Esophagus (tissue), 2 donors: Measurements from ENCODE around the gene ITSN2. TPM values are rescaled to one million over a fixed set of nuclear protein-coding genes. Genes with fewer than 3 reads are reported as not detected.
A peak's percentile ranks its signal among the peaks of the same experiment; 100 is the strongest.
"Not testable (repeated sequence)": the region's sequence is repeated elsewhere in the genome, so short reads cannot be mapped to it uniquely, and the experiment has no call there.

ENCODE experiments used
- H3K27ac ChIP-seq, 2 donors: one replicate each; pipeline ENCODE4 v1.5.1; 2013; ENCODE audit warnings: low read depth in 2 of 2, mild to moderate bottlenecking in 2 of 2, inconsistent platforms in 1 of 2, low read length in 1 of 2, moderate library complexity in 1 of 2
- H3K27me3 ChIP-seq, 2 donors: one replicate each; pipeline ENCODE4 v1.6.1; 2013; ENCODE audit warnings: low read length in 2 of 2, control low read depth in 1 of 2, mild to moderate bottlenecking in 1 of 2; ENCODE audit not compliant: insufficient read depth in 2 of 2, control insufficient read depth in 1 of 2
- H3K36me3 ChIP-seq, 2 donors: one replicate each; pipeline ENCODE4 v1.6.1; 2013; ENCODE audit warnings: low read length in 1 of 2; ENCODE audit not compliant: control insufficient read depth in 2 of 2, insufficient read depth in 2 of 2
- H3K4me1 ChIP-seq, 2 donors: one replicate each; pipeline ENCODE4 v1.6.1; 2013; ENCODE audit warnings: low read length in 1 of 2; ENCODE audit not compliant: control insufficient read depth in 2 of 2, insufficient read depth in 2 of 2
- H3K4me3 ChIP-seq, 2 donors: one replicate each; pipeline ENCODE4 v1.5.1; 2013; ENCODE audit warnings: low read length in 2 of 2, mild to moderate bottlenecking in 2 of 2, low read depth in 1 of 2, moderate library complexity in 1 of 2
- H3K9me3 ChIP-seq, 2 donors: one replicate each; pipeline ENCODE4 v1.6.1; 2013; ENCODE audit warnings: mild to moderate bottlenecking in 2 of 2, low read depth in 1 of 2, low read length in 1 of 2, moderate library complexity in 1 of 2; ENCODE audit not compliant: control insufficient read depth in 2 of 2, insufficient read depth in 1 of 2
- WGBS, 2 donors: extraction: QIAGEN DNeasy Blood & Tissue Kit; methylation state at CpG; one replicate each; pipeline ENCODE4 v1.1.7; 2013; 5-methylcytosine and 5-hydroxymethylcytosine counted together
- polyA plus RNA-seq, 2 donors: library from polyadenylated mRNA; stranded (reverse); fragments of 200-250 nt; gene quantifications; one replicate each; pipeline ENCODE4 v1.2.3, GENCODE V29; 2013
- donor health status: healthy with polysubstance abuse.
- donor health status: Bipolar disorder and iron deficiency.

ITSN2 gene
- polyA plus RNA-seq, result 10 to 100 TPM; 33.2 to 61.0 TPM

DNA sequence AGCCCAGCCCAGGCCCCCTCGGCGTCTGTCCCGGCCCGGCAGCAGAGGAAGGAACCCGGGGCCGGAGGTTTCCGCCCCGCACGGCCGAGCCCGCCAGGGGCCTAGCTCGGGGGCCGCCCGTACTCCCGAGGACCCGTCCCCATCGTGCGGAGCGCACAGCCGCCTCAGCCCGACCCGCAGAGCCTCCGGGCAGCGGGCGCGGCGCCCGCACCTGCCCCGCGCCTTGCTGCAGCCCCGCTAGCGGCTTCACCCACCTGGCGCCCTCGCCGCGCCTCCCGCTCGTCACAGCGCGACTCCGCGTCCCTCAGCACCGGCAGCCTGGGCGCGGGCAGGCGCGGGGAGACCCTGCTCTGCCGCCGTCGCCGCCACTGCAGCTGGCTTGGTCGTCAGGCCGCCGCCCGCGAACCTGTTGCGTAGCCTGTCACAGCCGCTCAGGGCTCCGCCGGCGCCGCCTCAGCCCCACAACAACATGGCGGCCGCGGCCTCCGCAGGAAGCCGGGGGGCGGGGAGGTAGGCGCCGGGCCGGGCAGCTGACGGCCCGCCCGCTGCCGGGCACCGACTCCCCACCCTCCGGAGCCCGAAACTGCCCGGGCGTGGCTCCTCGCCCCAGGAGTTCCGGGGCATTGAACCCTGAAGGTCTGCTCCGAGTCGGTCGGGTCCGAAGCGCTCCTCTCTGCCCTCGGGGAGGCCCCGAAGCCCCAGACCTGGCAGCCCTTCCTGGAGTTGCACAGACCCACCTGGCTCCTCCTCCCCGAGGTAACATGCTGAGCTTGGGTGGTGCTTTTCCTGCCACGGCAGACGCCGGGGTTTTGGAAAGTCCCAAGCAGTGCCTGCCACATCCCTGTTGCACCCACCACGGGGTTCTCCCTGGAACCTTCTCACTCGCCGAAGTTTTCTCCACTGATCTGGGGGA is at the start of gene ITSN2:
TSS of gene ITSN2 (minus strand) at position 487 of the 913 bp plus-strand sequence. CDS start 32,454 bp downstream, outside the sequence.
- Histone ChIP-seq H3K27me3 (no peaks in the 10 kb centered on the region), H3K27ac (peak within 1 kb of the TSS; percentile 98 to 99), H3K9me3 (no peaks in the 10 kb centered on the region), H3K36me3 (no peaks in the 10 kb centered on the region), H3K4me1 (peaks cover 0 to 10% of the 10 kb centered on the region in 2 donors), H3K4me3 (peak within 1 kb of the TSS; percentile 99 to 100)
- WGBS, 2 donors, result 1% methylated on average over 81 to 96 of the region's 96 CpGs

DNA sequence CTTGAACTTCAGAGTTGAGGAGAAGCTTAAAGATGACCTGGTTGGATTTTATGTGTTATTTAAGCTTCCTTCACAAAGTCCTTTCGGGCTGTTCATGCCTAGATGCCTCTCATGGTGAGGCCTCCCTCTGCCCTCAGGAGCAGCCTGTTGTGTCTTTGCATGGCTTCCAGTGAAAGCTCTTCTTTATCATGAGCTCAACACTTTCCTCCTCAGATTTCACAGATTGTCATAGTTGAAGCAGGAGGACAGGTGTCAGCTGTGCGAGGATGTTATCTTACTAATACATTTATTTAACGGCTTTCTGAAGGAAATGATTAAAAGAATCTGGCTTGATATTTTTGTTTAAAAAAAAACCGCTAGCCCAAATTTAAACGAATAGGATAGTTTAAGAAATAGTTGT is 48.8 kb upstream of the ITSN2 start:
- H3K27ac ChIP-seq, result no peak overlapping the region
- no peaks in the 10 kb centered on the region for H3K27me3 ChIP-seq
- WGBS, 2 donors, result 65 to 69% methylated on average over 5 of the region's 5 CpGs
- H3K4me3 ChIP-seq, result no peak overlapping the region
- H3K4me1 ChIP-seq, result no peaks in the 10 kb centered on the region
- no peaks in the 10 kb centered on the region for H3K9me3 ChIP-seq
- no peaks in the 10 kb centered on the region for H3K36me3 ChIP-seq

GRCh38 chr2:24408704-24409103 is 48.4 kb upstream of the ITSN2 start:
- not testable (repeated sequence) for H3K27me3 ChIP-seq, H3K36me3 ChIP-seq, H3K4me3 ChIP-seq, H3K9me3 ChIP-seq, H3K27ac ChIP-seq, H3K4me1 ChIP-seq
- 53 to 56% methylated on average over 8 of the region's 8 CpGs for WGBS, 2 donors

DNA sequence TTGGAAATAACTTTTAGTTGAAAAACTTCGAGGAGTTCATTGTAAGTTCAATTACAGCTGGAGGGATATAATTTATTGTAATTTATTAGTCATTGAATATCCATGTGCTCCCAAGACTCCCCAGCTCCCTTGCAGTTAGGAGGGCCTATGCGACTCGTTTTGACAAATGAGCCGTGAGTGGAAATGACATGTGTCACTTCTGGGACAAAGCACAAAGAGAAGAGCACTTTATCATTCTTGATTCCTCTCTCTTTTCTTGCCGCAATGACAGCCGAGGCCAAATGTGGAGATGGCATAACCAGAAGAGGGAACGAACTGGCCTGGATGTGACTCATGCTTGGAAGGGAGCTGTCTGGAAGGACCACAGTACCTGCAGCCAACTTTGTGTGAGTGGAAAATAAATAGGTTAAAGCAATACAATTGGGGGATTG is 44.2 kb upstream of the ITSN2 start:
- H3K36me3 ChIP-seq, result no peaks in the 10 kb centered on the region
- WGBS, 2 donors, result 52 to 70% methylated on average over 7 of the region's 7 CpGs
- H3K27me3 ChIP-seq, result peaks cover 0 to 4% of the 10 kb centered on the region in 2 donors
- H3K4me1 ChIP-seq, result no peaks in the 10 kb centered on the region
- no peak overlapping the region for H3K4me3 ChIP-seq
- H3K27ac ChIP-seq, result no peak overlapping the region
- H3K9me3 ChIP-seq, result peaks cover 0 to 2% of the 10 kb centered on the region in 2 donors

DNA sequence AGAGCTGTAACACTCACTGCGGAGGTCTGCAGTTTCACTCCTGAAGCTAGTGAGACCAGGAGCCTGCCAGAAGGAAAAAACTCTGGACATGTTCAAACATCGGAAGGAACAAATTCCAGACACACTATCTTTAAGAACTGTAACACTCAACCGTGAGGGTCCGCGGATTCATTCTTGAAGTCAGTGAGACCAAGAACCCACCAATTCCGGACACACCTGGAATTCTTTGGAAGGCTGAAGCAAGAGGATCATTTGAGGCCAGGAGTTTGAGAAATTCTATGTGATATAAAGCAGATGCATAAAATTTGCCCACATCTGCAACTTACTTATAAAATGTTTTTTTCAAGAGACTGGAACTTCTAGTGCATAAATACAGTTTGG is 43.5 kb upstream of the ITSN2 start:
- H3K27ac ChIP-seq, result no peak overlapping the region
- no peaks in the 10 kb centered on the region for H3K4me1 ChIP-seq
- H3K9me3 ChIP-seq, result peaks cover 0 to 2% of the 10 kb centered on the region in 2 donors
- H3K36me3 ChIP-seq, result no peaks in the 10 kb centered on the region
- H3K4me3 ChIP-seq, result no peak overlapping the region
- WGBS, 2 donors, result 93 to 96% methylated on average over 6 of the region's 6 CpGs
- peaks cover 0 to 4% of the 10 kb centered on the region in 2 donors for H3K27me3 ChIP-seq

DNA sequence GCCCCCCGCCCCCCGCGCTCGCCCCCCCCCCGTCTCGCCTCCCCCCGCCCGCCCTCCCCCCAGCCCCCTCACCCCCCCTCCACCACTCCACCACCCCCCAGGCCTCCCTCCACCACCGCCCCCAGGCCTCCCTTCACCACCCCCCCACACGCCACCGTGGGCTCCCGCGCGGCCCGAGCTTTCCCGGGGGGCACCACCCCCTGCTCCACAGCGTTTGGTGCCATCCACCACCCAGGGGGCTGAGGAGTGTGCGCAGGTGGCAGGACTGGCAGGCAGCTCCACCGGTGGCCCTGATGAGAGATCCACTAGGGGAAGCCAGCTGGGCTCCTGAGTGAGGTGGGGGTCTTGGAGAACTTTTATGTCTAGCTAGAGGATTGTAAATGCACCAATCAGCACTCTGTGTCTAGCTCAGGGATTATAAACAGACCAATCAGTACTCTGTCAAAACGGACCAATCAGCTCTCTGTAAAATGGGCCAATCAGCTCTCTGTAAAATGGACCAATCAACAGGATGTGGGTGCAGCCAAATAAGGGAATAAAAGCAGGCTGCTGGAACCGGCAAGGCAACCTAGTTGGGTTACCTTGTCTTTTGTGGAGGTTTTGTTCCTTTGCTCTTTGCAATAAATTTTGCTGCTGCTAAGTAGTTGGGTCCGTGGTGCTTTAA is 43.0 kb upstream of the ITSN2 start:
- Histone ChIP-seq H3K9me3 (peaks cover 0 to 2% of the 10 kb centered on the region in 2 donors), H3K4me1 (no peaks in the 10 kb centered on the region), H3K27ac (no peak overlapping the region), H3K4me3 (no peak overlapping the region), H3K27me3 (peaks cover 0 to 4% of the 10 kb centered on the region in 2 donors), H3K36me3 (no peaks in the 10 kb centered on the region)
- 81 to 82% methylated on average over 7 to 13 of the region's 22 CpGs for WGBS, 2 donors

DNA sequence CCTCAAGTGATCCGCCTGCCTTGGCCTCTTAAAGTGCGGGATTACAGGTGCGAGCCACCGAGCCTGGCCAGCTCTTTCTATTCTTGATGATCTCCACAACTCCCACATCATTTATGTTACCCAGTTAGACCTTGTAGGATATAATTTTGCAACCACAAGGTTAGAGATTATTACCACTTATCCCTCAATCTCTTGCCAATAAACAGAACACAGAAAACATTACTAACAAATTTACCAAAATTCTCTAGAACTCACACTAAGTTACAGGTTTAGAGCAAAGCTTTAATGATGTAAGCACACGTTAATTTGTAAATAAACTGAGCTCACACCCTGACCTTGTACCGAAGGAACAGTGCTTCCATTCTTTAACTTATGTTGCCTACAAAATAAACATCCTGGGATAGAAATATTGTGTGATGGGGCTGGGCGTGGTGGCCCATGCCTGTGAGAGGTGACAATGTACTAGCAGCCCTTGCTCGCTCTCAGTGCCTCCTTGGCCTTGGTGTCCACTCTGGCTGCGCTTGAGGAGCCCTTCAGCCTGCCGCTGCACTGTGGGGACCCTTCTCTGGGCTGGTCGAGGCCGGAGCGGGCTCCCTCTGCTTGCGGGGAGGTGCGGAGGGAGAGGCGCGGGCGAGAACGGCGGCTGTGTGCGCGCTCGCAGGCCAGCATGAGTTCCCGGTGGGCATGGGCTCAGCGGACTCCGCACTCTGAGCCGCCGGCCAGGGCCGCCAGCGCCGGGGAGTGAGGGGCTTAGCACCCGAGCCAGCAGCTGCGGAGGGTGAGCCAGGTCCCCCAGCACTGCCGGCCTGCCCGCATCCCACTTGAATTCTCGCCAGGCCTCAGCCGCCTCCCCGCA is 42.1 kb upstream of the ITSN2 start:
- H3K4me1 ChIP-seq, result no peaks in the 10 kb centered on the region
- H3K27ac ChIP-seq, result no peak overlapping the region
- no peaks in the 10 kb centered on the region for H3K36me3 ChIP-seq
- H3K4me3 ChIP-seq, result peak overlapping the region; percentile 30 to 34
- peaks cover 0 to 2% of the 10 kb centered on the region in 2 donors for H3K9me3 ChIP-seq
- peaks cover 0 to 4% of the 10 kb centered on the region in 2 donors for H3K27me3 ChIP-seq
- 36 to 41% methylated on average over 30 to 38 of the region's 38 CpGs for WGBS, 2 donors

DNA sequence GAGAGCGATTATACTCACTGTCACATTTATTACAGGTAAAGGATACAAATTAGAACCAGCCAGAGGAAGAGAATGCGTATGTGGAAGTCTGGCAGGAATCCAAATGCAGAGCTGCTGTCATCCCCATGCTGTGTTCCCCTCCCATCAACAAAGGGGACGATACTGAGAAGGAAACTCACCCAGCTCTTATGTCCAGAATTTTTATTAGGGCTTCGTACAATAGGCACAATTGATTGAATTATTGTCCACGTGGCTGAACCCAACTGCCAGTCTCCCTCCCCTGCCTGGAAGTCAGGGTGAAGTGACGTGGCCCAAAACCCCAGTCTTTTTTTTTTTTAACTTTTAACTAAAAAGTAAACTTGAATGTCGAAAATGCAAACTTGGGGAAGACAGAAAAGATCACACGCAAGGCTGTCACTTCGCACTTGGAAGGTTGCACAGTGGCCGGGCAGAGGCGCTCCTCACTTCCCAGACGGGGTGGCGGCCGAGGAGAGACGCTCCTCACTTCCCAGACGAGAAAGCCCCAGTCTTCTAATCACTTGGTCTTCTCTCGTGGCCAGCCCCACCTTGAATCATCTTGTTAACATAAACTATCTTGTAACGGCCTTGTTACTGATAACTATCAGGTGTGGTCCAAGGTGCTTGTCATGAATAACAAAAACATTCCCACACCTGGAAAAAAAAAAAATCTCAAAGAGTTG is 40.0 kb upstream of the ITSN2 start:
- Histone ChIP-seq H3K36me3 (no peaks in the 10 kb centered on the region), H3K27me3 (peaks cover 0 to 4% of the 10 kb centered on the region in 2 donors), H3K9me3 (peaks cover 0 to 2% of the 10 kb centered on the region in 2 donors), H3K4me1 (no peaks in the 10 kb centered on the region), H3K27ac (no peak overlapping the region), H3K4me3 (no peak overlapping the region)
- WGBS, 2 donors, result 79 to 86% methylated on average over 18 of the region's 18 CpGs
